HCT116 (cell line): ENCODE results near the gene SLC25A22. TPM values are rescaled to one million over a fixed set of nuclear protein-coding genes. Genes with fewer than 3 reads are reported as not detected.

Experiments
- ATAC-seq: fragments of 200-7000 bp; cut with Tn5 transposase; 2 replicates; pipeline ENCODE4 v1.9.1; 2020; ENCODE audit warnings: mild to moderate bottlenecking, moderate library complexity
- BruUV-seq: library from RNA; stranded (reverse); fragments of 400-500 nt; replicated peaks from 2 replicates; lab custom pipeline; 2021; lab: Mats Ljungman, UMichigan
- CTCF ChIA-PET: fragments of 300-600 bp; sonication (Branson Sonifier 250); formaldehyde crosslinking; loops from one replicate; lab custom pipeline; 2021; ENCODE audit warnings: antibody characterized with exemption; lab: Charles Lee
- POLR2A ChIA-PET: fragments of 300-600, 350-600 bp; sonication (Branson Sonifier 250); formaldehyde crosslinking; loops from one replicate; lab custom pipeline; 2021; ENCODE audit warnings: antibody characterized with exemption; lab: Charles Lee
- RAD21 ChIA-PET, 2 experiments: fragments of 300-600 bp; sonication (Branson Sonifier 250); formaldehyde crosslinking; loops; one replicate each; lab custom pipeline; 2023; ENCODE audit warnings: low total read pairs in 2 of 2; ENCODE audit not compliant: uncharacterized antibody in 2 of 2, unreplicated experiment in 2 of 2, low non-redundant PET in 1 of 2; lab: Charles Lee
- DNase-seq: peaks from one replicate; pipeline ENCODE4 v3.0.0-alpha.2; 2010; ENCODE audit warnings: low read depth, low spot score
- H2AFZ ChIP-seq: fragments of 200-600 bp; shearing (Covaris generic), sonication (generic); 2 replicates; pipeline ENCODE4 v1.6.1; 2017; ENCODE audit warnings: low read depth, mixed run types, mixed read lengths, antibody characterized with exemption, low read length; ENCODE audit not compliant: poor library complexity, severe bottlenecking
- H3K27ac ChIP-seq: 2 replicates; pipeline ENCODE4 v1.5.1; 2012; ENCODE audit warnings: low read depth, low read length
- H3K27me3 ChIP-seq: fragments of 200-600 bp; sonication (generic); 2 replicates; pipeline ENCODE4 v1.6.1; 2016; ENCODE audit warnings: mixed run types, low read length, mixed read lengths; ENCODE audit not compliant: insufficient read depth
- H3K36me3 ChIP-seq, 2 experiments: fragments of 200-500 bp in 1 of 2; fragments of 200-600 bp in 1 of 2; sonication (Bioruptor generic) in 1 of 2; sonication (generic) in 1 of 2; 2 replicates each; pipeline versions ENCODE4 v1.5.1 to v1.6.1; 2014 to 2016; ENCODE audit warnings: low read length in 2 of 2, inconsistent platforms in 1 of 2, mixed read lengths in 1 of 2, mixed run types in 1 of 2; ENCODE audit not compliant: insufficient read depth in 2 of 2, control insufficient read depth in 1 of 2
- H3K4me1 ChIP-seq, 2 experiments: fragments of 200-600 bp in 1 of 2; sonication (generic) in 1 of 2; 2 replicates each; pipeline versions ENCODE4 v1.5.1 to v1.6.1; 2012 to 2017; ENCODE audit warnings: low read length in 2 of 2, inconsistent platforms in 1 of 2, mild to moderate bottlenecking in 1 of 2, mixed read lengths in 1 of 2, mixed run types in 1 of 2, moderate library complexity in 1 of 2; ENCODE audit not compliant: insufficient read depth in 2 of 2, control insufficient read depth in 1 of 2
- H3K4me2 ChIP-seq: fragments of 200-600 bp; sonication (generic); 2 replicates; pipeline ENCODE4 v1.6.1; 2017; ENCODE audit warnings: mixed run types, low read length, mixed read lengths
- H3K4me3 ChIP-seq, 2 experiments: fragments of 200-600 bp in 1 of 2; sonication (generic) in 1 of 2; replicated peaks in 1 of 2; 2 replicates each; pipeline ENCODE4 v1.5.1; 2011 to 2016; ENCODE audit warnings: low read length in 2 of 2, control low read depth in 1 of 2, low read depth in 1 of 2, mild to moderate bottlenecking in 1 of 2, mixed read lengths in 1 of 2, mixed run types in 1 of 2
- H3K79me2 ChIP-seq: fragments of 200-600 bp; sonication (generic); 2 replicates; pipeline ENCODE4 v1.6.1; 2017; ENCODE audit warnings: mild to moderate bottlenecking, mixed run types, low read length, moderate library complexity, mixed read lengths; ENCODE audit not compliant: insufficient read depth
- H3K9ac ChIP-seq: fragments of 200-600 bp; sonication (generic); 2 replicates; pipeline ENCODE4 v1.6.1; 2016; ENCODE audit warnings: low read length, mixed read lengths
- H3K9me2 ChIP-seq: fragments of 200-600 bp; sonication (generic), shearing (Covaris generic); 2 replicates; pipeline ENCODE4 v1.6.1; 2017; ENCODE audit warnings: mixed run types, mild to moderate bottlenecking, moderate library complexity; ENCODE audit not compliant: insufficient read depth
- H3K9me3 ChIP-seq, 2 experiments: fragments of 200-500 bp in 1 of 2; fragments of 200-600 bp in 1 of 2; sonication (Bioruptor generic) in 1 of 2; sonication (generic) in 1 of 2; 2 replicates each; pipeline ENCODE4 v1.6.1; 2014 to 2017; ENCODE audit warnings: low read length in 2 of 2, mixed read lengths in 2 of 2, inconsistent platforms in 1 of 2, low read depth in 1 of 2, mild to moderate bottlenecking in 1 of 2, mixed run types in 1 of 2, moderate library complexity in 1 of 2; ENCODE audit not compliant: control insufficient read depth in 1 of 2, insufficient read depth in 1 of 2
- H4K20me1 ChIP-seq: fragments of 200-600 bp; sonication (generic), shearing (Covaris generic); 2 replicates; pipeline ENCODE4 v1.6.1; 2017; ENCODE audit warnings: mixed run types, mild to moderate bottlenecking, moderate library complexity; ENCODE audit not compliant: insufficient read depth
- CTCF ChIP-seq, 3 experiments: fragments of 200-600 bp in 1 of 3; sonication (generic) in 1 of 3; IDR thresholded peaks in 2 of 3; conservative IDR thresholded peaks in 1 of 3; 2 replicates each; pipeline ENCODE4 v1.5.1; 2012 to 2017; ENCODE audit warnings: low read depth in 2 of 3, low read length in 2 of 3, antibody characterized with exemption in 1 of 3, borderline replicate concordance in 1 of 3, control low read depth in 1 of 3, mild to moderate bottlenecking in 1 of 3, mixed read lengths in 1 of 3, mixed run types in 1 of 3, moderate library complexity in 1 of 3; ENCODE audit not compliant: insufficient read depth in 1 of 3
- FOSL1 ChIP-seq: IDR thresholded peaks from 2 replicates; pipeline ENCODE4 v1.6.1; 2012; ENCODE audit warnings: low read depth
- POLR2A ChIP-seq: IDR thresholded peaks from 2 replicates; pipeline ENCODE4 v1.7.0; 2011; ENCODE audit warnings: borderline replicate concordance; ENCODE audit not compliant: insufficient read depth, insufficient read length; ENCODE audit errors: extremely low read depth
- POLR2AphosphoS5 ChIP-seq: IDR thresholded peaks from 2 replicates; pipeline ENCODE4 v1.6.1; 2011; ENCODE audit warnings: mild to moderate bottlenecking, low read depth, low read length, moderate library complexity
- REST ChIP-seq: IDR thresholded peaks from 2 replicates; pipeline ENCODE4 v1.6.1; 2012; ENCODE audit warnings: low read depth
- SIN3A ChIP-seq: IDR thresholded peaks from 2 replicates; pipeline ENCODE4 v1.6.1; 2012; ENCODE audit warnings: low read depth
- ZFX ChIP-seq: fragments of 450-650 bp; IDR thresholded peaks from 2 replicates; pipeline ENCODE4 v1.6.1; 2017
- intact Hi-C: fragments of 100-400 bp; cut with micrococcal nuclease; formaldehyde crosslinking; loops from 2 replicates; pipeline ENCODE4 v1.10.0; 2022
- total RNA-seq: library from RNA; stranded (reverse); gene quantifications from one replicate; pipeline ENCODE4 v1.2.1, GENCODE V29; 2021; ENCODE audit not compliant: unreplicated experiment

The SLC25A22 gene
- total RNA-seq, 1 experiment from 2014 or later, result 62.0 TPM

GRCh38 chr11:827146-827896, 29.2 kb upstream of the SLC25A22 start:
- DNase-seq (no peak), ATAC-seq (peak; percentile 64)
- Histone ChIP-seq H3K79me2 (peaks cover 7% of the 10 kb centered on the region; the same call in 1 of the 2 replicates), H3K4me1 (peaks cover 29 to 47% of the 10 kb centered on the region in 2 experiments), H3K4me3 (peak overlapping the region; percentile 51 to 65), H3K9me3 (no peaks in the 10 kb centered on the region), H3K9ac (peak overlapping the region; percentile 76), H3K27ac (peak overlapping the region; percentile 89), H3K4me2 (peak overlapping the region; percentile 100), H4K20me1 (no peaks in the 10 kb centered on the region), H3K9me2 (no peaks in the 10 kb centered on the region), H2AFZ (no peak overlapping the region), H3K36me3 (no peaks in the 10 kb centered on the region), H3K27me3 (no peaks in the 10 kb centered on the region)
- intact Hi-C loops, result no loop called here
- ChIA-PET POLR2A (interaction anchor here (1.4 to 2.3 kb wide), 2 partner anchors 8 to 18 kb away, joined by 6 to 16 read pairs; partner anchors contain the start of genes PNPLA2 and RPLP2), CTCF (no interaction called here), RAD21 (no interaction called here)
- no TSS peak for BruUV-seq
- TF ChIP-seq POLR2AphosphoS5, result 0 out of 2 replicates have a peak, but pooled peaks have one; percentile 8
- TF ChIP-seq REST, result no peak
- TF ChIP-seq ZFX, result peak; percentile 64; the same call in 1 of the 2 replicates

- BruUV-seq, result no TSS peak
- DNase-seq, result no peak
- peaks cover 26 to 44% of the 10 kb centered on the region in 2 experiments for H3K4me1 ChIP-seq
- H3K4me3 ChIP-seq, result peak overlapping the region; percentile 51 to 65
- H2AFZ ChIP-seq, result no peak overlapping the region
- H3K9me3 ChIP-seq, result no peaks in the 10 kb centered on the region
- peak overlapping the region; percentile 100 for H3K4me2 ChIP-seq
- TF ChIP-seq FOSL1 (no peak), POLR2A (peak; percentile 0), SIN3A (no peak), CTCF (IDR thresholded peaks at IDR 0.05 in 2 of 3, conservative IDR thresholded peaks at IDR 0.05 in 1 of 3; ENCODE audit: borderline replicate concordance in 1 of 3, insufficient read depth in 1 of 3, low read depth in 2 of 3, low read length in 2 of 3) (no peak)
- TF ChIP-seq, all 23 proteins: peak for 1
- Histone ChIP-seq H3K9ac (peak overlapping the region; percentile 76), H3K36me3 (no peaks in the 10 kb centered on the region), H3K9me2 (no peaks in the 10 kb centered on the region), H3K27me3 (no peaks in the 10 kb centered on the region), H4K20me1 (no peaks in the 10 kb centered on the region), H3K79me2 (peaks cover 6% of the 10 kb centered on the region; the same call in 1 of the 2 replicates), H3K27ac (peak overlapping the region; percentile 89)
- RAD21 ChIA-PET, result no interaction called here
- CTCF ChIA-PET, result no interaction called here
- intact Hi-C loops, result no loop called here
- peak; percentile 32; the same call in 1 of the 2 replicates for ATAC-seq
- POLR2A ChIA-PET, result no interaction called here
Observed at GRCh38 chr11:826836-827145, 28.7 kb upstream of the SLC25A22 start.
